Measurements from ENCODE around the gene BAIAP2L2.

- TF ChIP-seq, protein P1, sequence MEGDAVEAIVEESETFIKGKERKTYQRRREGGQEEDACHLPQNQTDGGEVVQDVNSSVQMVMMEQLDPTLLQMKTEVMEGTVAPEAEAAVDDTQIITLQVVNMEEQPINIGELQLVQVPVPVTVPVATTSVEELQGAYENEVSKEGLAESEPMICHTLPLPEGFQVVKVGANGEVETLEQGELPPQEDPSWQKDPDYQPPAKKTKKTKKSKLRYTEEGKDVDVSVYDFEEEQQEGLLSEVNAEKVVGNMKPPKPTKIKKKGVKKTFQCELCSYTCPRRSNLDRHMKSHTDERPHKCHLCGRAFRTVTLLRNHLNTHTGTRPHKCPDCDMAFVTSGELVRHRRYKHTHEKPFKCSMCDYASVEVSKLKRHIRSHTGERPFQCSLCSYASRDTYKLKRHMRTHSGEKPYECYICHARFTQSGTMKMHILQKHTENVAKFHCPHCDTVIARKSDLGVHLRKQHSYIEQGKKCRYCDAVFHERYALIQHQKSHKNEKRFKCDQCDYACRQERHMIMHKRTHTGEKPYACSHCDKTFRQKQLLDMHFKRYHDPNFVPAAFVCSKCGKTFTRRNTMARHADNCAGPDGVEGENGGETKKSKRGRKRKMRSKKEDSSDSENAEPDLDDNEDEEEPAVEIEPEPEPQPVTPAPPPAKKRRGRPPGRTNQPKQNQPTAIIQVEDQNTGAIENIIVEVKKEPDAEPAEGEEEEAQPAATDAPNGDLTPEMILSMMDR (IDR thresholded peaks at IDR 0.05; ENCODE audit: poor library complexity, severe bottlenecking) = no peak
- TF ChIP-seq EP300 (conservative IDR thresholded peaks at IDR 0.05; ENCODE audit: poor library complexity, severe bottlenecking) = no peak
Observed at GRCh38 chr22:38112381-38112780, 1.9 kb upstream of the BAIAP2L2 start.

All from neural cell (in vitro differentiated cells).